Ovary (tissue), 3 donors: Measurements from ENCODE around the gene QRICH2.

Experiments used
- CTCF ChIP-seq, 3 donors: fragments of 450-650 bp in 2 of 3; fragments of 200-600 bp in 1 of 3; IDR thresholded peaks; one replicate each; pipeline versions ENCODE4 v1.5.1 to v1.8.0; 2016 to 2022; ENCODE audit warnings: antibody characterized with exemption in 3 of 3, mild to moderate bottlenecking in 1 of 3
- EP300 ChIP-seq: sonication (generic); formaldehyde crosslinking; IDR thresholded peaks from one replicate; pipeline ENCODE4 v1.6.1; 2017; ENCODE audit warnings: antibody characterized with exemption
- POLR2A ChIP-seq: fragments of 450-650 bp; IDR thresholded peaks from one replicate; pipeline ENCODE4 v1.6.1; 2017; ENCODE audit warnings: antibody characterized with exemption, mild to moderate bottlenecking, moderate library complexity
- donor health status: DM: no; HTN: no; CAD: no.

GRCh38 chr17:76318586-76318985, 10.5 kb upstream of the QRICH2 start:
- TF ChIP-seq CTCF (IDR thresholded peaks at IDR 0.05) (no peak), POLR2A (no peak), EP300 (no peak)
